ENCODE data around the gene SLC12A2.

The SLC12A2 gene

DNA sequence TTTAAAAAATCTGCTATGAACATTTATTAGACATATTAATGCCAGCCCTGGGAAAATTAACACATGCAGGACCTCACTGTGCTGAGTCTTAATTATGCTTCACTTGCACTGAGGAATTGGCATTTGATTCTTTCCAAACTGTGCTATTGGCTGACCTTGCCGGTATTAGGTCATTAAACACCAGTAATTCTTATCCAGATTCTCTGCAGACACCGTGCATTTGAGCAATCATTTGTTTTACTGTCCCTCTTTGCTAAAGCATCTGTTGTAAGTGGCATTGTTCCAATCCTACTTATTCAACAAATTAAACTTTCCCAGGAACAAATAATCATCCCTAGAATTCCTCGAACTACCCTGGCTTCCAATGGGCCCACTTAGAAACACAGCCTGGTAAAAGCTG, 145.0 kb downstream of the SLC12A2 start:
- DNase-seq = no peak

DNA sequence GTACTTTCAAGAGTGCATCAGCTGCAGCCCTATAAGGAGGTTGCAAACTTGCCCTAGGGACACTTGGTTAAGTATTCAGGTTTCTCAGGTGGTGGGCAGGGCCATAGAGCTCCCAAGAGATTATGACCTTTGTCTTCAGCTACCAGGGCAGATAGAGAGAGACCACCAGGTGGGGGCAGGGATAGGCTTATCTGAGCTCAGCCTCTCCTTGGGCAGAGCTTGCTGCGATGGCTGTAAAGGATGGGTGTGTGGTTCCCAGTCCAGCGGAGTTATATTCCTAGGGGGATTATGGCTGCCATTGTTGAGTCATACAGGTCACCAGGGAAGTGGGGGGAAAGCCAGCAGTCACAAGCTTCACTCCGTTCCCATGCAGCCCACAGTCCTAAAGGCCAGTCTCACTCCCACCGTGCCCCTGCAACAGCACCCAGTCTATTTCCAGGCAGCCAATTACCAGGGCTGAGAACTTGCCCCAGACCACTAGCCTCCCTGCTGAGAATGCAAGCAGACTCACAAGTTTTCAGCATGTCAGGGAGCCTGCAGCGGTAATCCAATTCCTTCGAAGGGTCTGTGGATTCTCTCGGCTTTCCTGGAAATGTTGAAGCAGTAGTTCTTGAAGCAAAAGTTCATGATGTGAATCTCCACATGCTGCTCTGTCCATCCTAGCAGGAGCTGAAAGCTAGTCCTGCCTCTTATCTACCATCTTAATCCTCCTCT, 151.5 kb downstream of the SLC12A2 start:
- no peak for DNase-seq

DNA sequence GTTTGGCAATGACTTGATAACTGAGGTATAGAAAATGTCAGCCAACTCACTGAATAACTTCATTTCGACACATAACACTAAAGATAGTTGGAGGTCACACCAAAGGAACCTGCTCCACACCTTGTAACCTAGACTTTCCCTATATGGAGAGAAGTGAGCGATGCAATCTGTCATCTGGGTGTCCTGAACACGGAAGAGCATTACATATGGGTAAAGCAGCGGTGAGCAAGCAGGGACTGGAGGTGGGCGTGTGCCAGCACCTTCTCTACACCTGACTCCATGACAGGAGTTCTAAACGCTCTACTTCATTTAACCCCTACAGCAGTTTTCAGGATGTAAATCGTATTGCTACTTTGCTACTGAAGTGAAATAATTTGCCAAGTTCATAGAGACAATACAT, 152.8 kb downstream of the SLC12A2 start:
- DNase-seq = no peak

DNA sequence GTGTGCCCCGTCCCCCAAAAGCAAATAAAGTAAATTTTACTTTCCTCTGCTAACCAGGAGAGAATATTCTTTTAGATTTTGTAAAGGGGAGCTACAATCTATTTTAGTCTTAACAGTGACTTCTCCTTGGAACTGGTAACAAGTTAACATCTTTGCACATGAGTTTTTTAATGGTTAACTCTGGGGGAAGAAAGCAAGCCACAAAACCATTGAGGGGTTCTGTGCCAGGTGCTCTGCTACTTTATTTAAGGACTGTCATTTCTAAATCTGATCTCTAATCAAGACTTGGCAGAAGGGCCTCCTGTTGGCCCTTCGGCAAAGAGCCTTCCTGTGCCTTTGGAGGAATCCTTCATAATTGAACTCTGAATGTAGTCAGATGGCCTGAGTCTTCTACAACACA, 153.4 kb downstream of the SLC12A2 start:
- no peak for DNase-seq

DNA sequence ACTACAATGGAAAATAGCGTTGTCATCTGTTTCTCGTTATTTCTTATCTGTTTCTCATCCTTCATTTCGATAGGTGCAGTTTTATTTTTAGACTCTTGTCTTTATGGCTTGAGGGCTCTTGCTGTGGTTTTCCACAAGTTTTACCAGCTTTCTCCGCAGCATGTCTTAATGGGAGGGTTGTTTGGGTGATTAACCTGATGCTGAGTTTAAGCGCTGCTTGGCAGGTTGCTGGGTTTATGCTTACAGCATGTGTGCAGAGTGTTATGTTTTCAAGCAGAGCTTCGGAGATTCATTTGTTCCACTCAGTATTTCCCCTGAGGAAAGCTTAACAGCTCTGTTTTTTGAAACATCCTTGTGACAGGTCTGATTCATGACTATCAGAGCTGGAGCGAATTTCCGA, 154.0 kb downstream of the SLC12A2 start:
- DNase-seq = no peak
